ENCODE measurements around the gene FAM32A. TPM values are rescaled to one million over a fixed set of nuclear protein-coding genes. Genes with fewer than 3 reads are reported as not detected.

The FAM32A gene
- total RNA-seq, 6 donors from 2014 or later = 47.1 to 84.8 (median 58.5) TPM

GRCh38 chr19:16232568-16232967 is 47.4 kb downstream of the FAM32A start:
- H3K27me3 ChIP-seq = no peaks in the 10 kb centered on the region
- TF ChIP-seq POLR2A (IDR thresholded peaks at IDR 0.05) = no peak
- no peak for TF ChIP-seq EP300 (IDR thresholded peaks at IDR 0.05)
- no peak for TF ChIP-seq CTCF (IDR thresholded peaks at IDR 0.05)
- TF ChIP-seq POLR2AphosphoS5 (IDR thresholded peaks at IDR 0.05) = no peak
- peak in 1 of 2 donors; percentile 50 for DNase-seq
- ATAC-seq (ENCODE audit: low FRiP score in 2 of 2) = no peak
- 88 to 91% methylated on average over 2 to 13 of the region's 13 CpGs for WGBS, 2 donors
- no peaks in the 10 kb centered on the region for H3K4me1 ChIP-seq
- H3K36me3 ChIP-seq = peaks cover 30 to 89% (median 75%) of the 10 kb centered on the region in 4 donors
- H3K4me3 ChIP-seq = no peak overlapping the region
- no peak overlapping the region for H3K27ac ChIP-seq
- H3K9me3 ChIP-seq = no peaks in the 10 kb centered on the region

- 90 to 93% methylated on average over 7 to 12 of the region's 19 CpGs for WGBS, 2 donors
- TF ChIP-seq POLR2AphosphoS5 (IDR thresholded peaks at IDR 0.05) (no peak), EP300 (IDR thresholded peaks at IDR 0.05) (no peak), POLR2A (IDR thresholded peaks at IDR 0.05) (no peak), CTCF (IDR thresholded peaks at IDR 0.05) (no peak)
- DNase-seq (peak in 1 of 2 donors; percentile 69), ATAC-seq (ENCODE audit: low FRiP score in 2 of 2) (peak in 1 of 2 donors; percentile 16)
- H3K4me3 ChIP-seq = no peak overlapping the region
- no peaks in the 10 kb centered on the region for H3K27me3 ChIP-seq
- H3K9me3 ChIP-seq = no peaks in the 10 kb centered on the region
- peaks cover 24 to 82% (median 69%) of the 10 kb centered on the region in 4 donors for H3K36me3 ChIP-seq
- no peaks in the 10 kb centered on the region for H3K4me1 ChIP-seq
- H3K27ac ChIP-seq = no peak overlapping the region
Observed at GRCh38 chr19:16233081-16233776, 48.0 kb downstream of the FAM32A start.

- H3K4me1 ChIP-seq = no peaks in the 10 kb centered on the region
- no peaks in the 10 kb centered on the region for H3K27me3 ChIP-seq
- DNase-seq (peak in 1 of 2 donors; percentile 54), ATAC-seq (ENCODE audit: low FRiP score in 2 of 2) (peak in 1 of 2 donors; percentile 3)
- no peak for TF ChIP-seq CTCF (IDR thresholded peaks at IDR 0.05)
- no peak for TF ChIP-seq POLR2A (IDR thresholded peaks at IDR 0.05)
- no peak for TF ChIP-seq POLR2AphosphoS5 (IDR thresholded peaks at IDR 0.05)
- no peak for TF ChIP-seq EP300 (IDR thresholded peaks at IDR 0.05)
- WGBS, 2 donors = 86 to 93% methylated on average over 1 to 15 of the region's 19 CpGs
- peaks cover 19 to 74% (median 61%) of the 10 kb centered on the region in 4 donors for H3K36me3 ChIP-seq
- H3K27ac ChIP-seq = no peak overlapping the region
- H3K4me3 ChIP-seq = no peak overlapping the region
- H3K9me3 ChIP-seq = no peaks in the 10 kb centered on the region
Observed at GRCh38 chr19:16233836-16234551, 48.8 kb downstream of the FAM32A start.

- TF ChIP-seq POLR2AphosphoS5 (IDR thresholded peaks at IDR 0.05) (no peak), POLR2A (IDR thresholded peaks at IDR 0.05) (no peak), EP300 (IDR thresholded peaks at IDR 0.05) (no peak), CTCF (IDR thresholded peaks at IDR 0.05) (no peak)
- Histone ChIP-seq H3K36me3 (peaks cover 12 to 66% (median 53%) of the 10 kb centered on the region in 4 donors), H3K4me3 (no peak overlapping the region), H3K27me3 (no peaks in the 10 kb centered on the region), H3K27ac (no peak overlapping the region), H3K4me1 (no peaks in the 10 kb centered on the region), H3K9me3 (no peaks in the 10 kb centered on the region)
- 90% methylated on average over 36 to 40 of the region's 41 CpGs for WGBS, 2 donors
- peak in 1 of 2 donors; percentile 78 for DNase-seq
- no peak for ATAC-seq (ENCODE audit: low FRiP score in 2 of 2)
Observed at GRCh38 chr19:16234552-16235445, 49.6 kb downstream of the FAM32A start.

All from upper lobe of left lung (tissue), 6 donors.